HepG2 (cell line): ENCODE measurements around the gene SMIM12. TPM values are rescaled to one million over a fixed set of nuclear protein-coding genes. Genes with fewer than 3 reads are reported as not detected.

Experiments
- ATAC-seq: fragments of 200-7000 bp; cut with Tn5 transposase; 3 replicates; pipeline ENCODE4 v1.9.1; 2020; ENCODE audit warnings: mild to moderate bottlenecking, moderate library complexity
- BruUV-seq: library from RNA; stranded (reverse); fragments of 400-500 nt; replicated peaks from 2 replicates; lab custom pipeline; 2021; lab: Mats Ljungman, UMichigan
- CTCF ChIA-PET: fragments of 300-600 bp; formaldehyde crosslinking; extraction: SDS; loops from one replicate; lab custom pipeline; 2021; ENCODE audit warnings: low total read pairs, inconsistent platforms, low intra/inter-chr PET ratio; lab: Yijun Ruan, JAX
- POLR2A ChIA-PET: fragments of 350-600 bp; sonication (Branson Sonifier 250); formaldehyde crosslinking; loops from one replicate; lab custom pipeline; 2020; ENCODE audit warnings: antibody characterized with exemption, inconsistent platforms; lab: Yijun Ruan, JAX
- DNase-seq: peaks from one replicate; pipeline ENCODE4 v3.0.0-alpha.2; 2015; ENCODE audit warnings: low spot score
- FAIRE-seq: peaks from 3 replicates; lab custom pipeline; 2011; peaks lifted over from hg19 to GRCh38; lab: Jason Lieb, UNC
- H2AFZ ChIP-seq: one replicate; pipeline ENCODE4 v1.6.1; 2011; ENCODE audit warnings: low read length, inconsistent platforms
- H3K27ac ChIP-seq: fragments of 300-600 bp; 3 replicates; pipeline ENCODE4 v1.8.0; 2011; ENCODE audit warnings: mixed run types, mild to moderate bottlenecking, mixed read lengths, low read length, inconsistent platforms; ENCODE audit not compliant: insufficient read depth; ENCODE audit errors: extremely low read length
- H3K27me3 ChIP-seq, 2 experiments: fragments of 200-600 bp in 1 of 2; 2 replicates in 1 of 2; 3 replicates in 1 of 2; pipeline versions ENCODE4 v1.6.0 to v1.8.0; 2011; ENCODE audit warnings: low read length in 2 of 2, mild to moderate bottlenecking in 2 of 2, moderate library complexity in 2 of 2, inconsistent platforms in 1 of 2; ENCODE audit not compliant: insufficient read depth in 2 of 2, control insufficient read depth in 1 of 2
- H3K36me3 ChIP-seq, 2 experiments: fragments of 200-600 bp in 1 of 2; replicated peaks in 1 of 2; 2 replicates in 1 of 2; 3 replicates in 1 of 2; pipeline versions ENCODE4 v1.5.1 to v1.8.0; 2011; ENCODE audit warnings: low read length in 2 of 2, inconsistent platforms in 1 of 2; ENCODE audit not compliant: insufficient read depth in 2 of 2, control insufficient read depth in 1 of 2
- H3K4me1 ChIP-seq: 2 replicates; pipeline ENCODE4 v1.5.1; 2012; ENCODE audit warnings: low read length, inconsistent platforms; ENCODE audit not compliant: insufficient read depth
- H3K4me2 ChIP-seq: 2 replicates; pipeline ENCODE4 v1.6.0; 2011; ENCODE audit warnings: low read depth, low read length, inconsistent platforms
- H3K4me3 ChIP-seq, 3 experiments: fragments of 200-600 bp in 1 of 3; sonication (generic), shearing (Covaris generic) in 1 of 3; replicated peaks in 1 of 3; 2 replicates each; pipeline ENCODE4 v1.5.1; 2011 to 2016; ENCODE audit warnings: low read length in 3 of 3, inconsistent platforms in 2 of 3, low read depth in 2 of 3, mild to moderate bottlenecking in 2 of 3, control low read depth in 1 of 3, mixed read lengths in 1 of 3; ENCODE audit not compliant: insufficient read depth in 1 of 3
- H3K79me2 ChIP-seq: one replicate; pipeline ENCODE4 v1.6.1; 2011; ENCODE audit warnings: low read length, inconsistent platforms; ENCODE audit not compliant: insufficient read depth
- H3K9ac ChIP-seq: 2 replicates; pipeline ENCODE4 v1.6.0; 2011; ENCODE audit warnings: mild to moderate bottlenecking, low read depth, low read length, inconsistent platforms; ENCODE audit not compliant: insufficient read depth
- H3K9me3 ChIP-seq: 2 replicates; pipeline ENCODE4 v1.5.1; 2012; ENCODE audit warnings: mild to moderate bottlenecking, low read length
- H4K20me1 ChIP-seq: 2 replicates; pipeline ENCODE4 v1.6.0; 2011; ENCODE audit warnings: inconsistent platforms, mild to moderate bottlenecking, low read length, moderate library complexity; ENCODE audit not compliant: insufficient read depth
- IKZF4 ChIP-seq: sonication (generic); formaldehyde crosslinking; IDR thresholded peaks from 2 replicates; pipeline ENCODE4 v1.5.1; 2020; ENCODE audit warnings: borderline replicate concordance, mild to moderate bottlenecking, low read depth, missing genetic modification reagents; ENCODE audit errors: not compliant biosample characterization
- ZNF251 ChIP-seq: sonication (generic); formaldehyde crosslinking; IDR thresholded peaks from 2 replicates; pipeline ENCODE4 v1.9.0; 2021; ENCODE audit warnings: mild to moderate bottlenecking, missing genetic modification reagents
- ZNF280D ChIP-seq: sonication (generic); formaldehyde crosslinking; IDR thresholded peaks from 2 replicates; pipeline ENCODE4 v1.5.1; 2020; ENCODE audit warnings: mild to moderate bottlenecking, missing genetic modification reagents
- ZNF296 ChIP-seq: sonication (generic); formaldehyde crosslinking; conservative IDR thresholded peaks from 2 replicates; pipeline ENCODE4 v1.5.0; 2020; ENCODE audit warnings: mild to moderate bottlenecking, missing genetic modification reagents
- ZNF335 ChIP-seq: sonication (generic); formaldehyde crosslinking; IDR thresholded peaks from 2 replicates; pipeline ENCODE4 v1.4.0; 2020; ENCODE audit warnings: missing genetic modification reagents
- ZNF367 ChIP-seq: sonication (generic); formaldehyde crosslinking; IDR thresholded peaks from 2 replicates; pipeline ENCODE4 v1.4.0; 2020; ENCODE audit warnings: missing genetic modification reagents, borderline replicate concordance
- ZNF839 ChIP-seq: sonication (generic); formaldehyde crosslinking; IDR thresholded peaks from 2 replicates; pipeline ENCODE4 v1.4.0; 2020; ENCODE audit warnings: missing genetic modification reagents, mild to moderate bottlenecking, borderline replicate concordance
- WGBS: methylation state at CpG from one replicate; pipeline ENCODE4 v1.1.6; 2017; ENCODE audit warnings: low lambda C conversion rate; 5-methylcytosine and 5-hydroxymethylcytosine counted together
- in situ Hi-C: cut with HindIII; loops from 2 replicates; pipeline ENCODE4 v1.10.0; 2017; ENCODE audit warnings: low pct_unique_long_range_greater_than_20kb; ENCODE audit not compliant: extremely low pct_ligation_motif_present
- intact Hi-C: fragments of 100-400 bp; cut with micrococcal nuclease; formaldehyde crosslinking; loops from one replicate; pipeline ENCODE4 v1.10.0; 2022; ENCODE audit not compliant: unreplicated experiment
- polyA plus RNA-seq, 8 experiments: library from polyadenylated mRNA; depleted of rRNA in 3 of 8; stranded (reverse) in 7 of 8; unstranded in 1 of 8; fragments of >200 nt; fragmentation: Illumina TruSeq in 4 of 8; extraction: Trizol in 4 of 8; gene quantifications; 2 replicates each; pipeline versions ENCODE4 v1.2.1 to v1.2.3, GENCODE V29; 2011 to 2016; ENCODE audit warnings: low read depth in 4 of 8, missing spikeins in 1 of 8, mixed read lengths in 1 of 8; ENCODE audit not compliant: insufficient read depth in 1 of 8
- total RNA-seq, 5 experiments: library from RNA; depleted of rRNA; stranded (reverse); fragments of >200 nt; fragmentation: Illumina TruSeq; extraction: Trizol; gene quantifications; 2 replicates each; pipeline ENCODE4 v1.2.3, GENCODE V29; 2016; ENCODE audit warnings: low read depth in 1 of 5
- TF ChIP-seq, protein P1 (sequence below): sonication (generic); formaldehyde crosslinking; IDR thresholded peaks from 2 replicates; pipeline ENCODE4 v1.8.0; 2022; ENCODE audit warnings: missing genetic modification reagents, mild to moderate bottlenecking, borderline replicate concordance
- TF ChIP-seq, protein P2 (sequence below): sonication (generic); formaldehyde crosslinking; IDR thresholded peaks from 2 replicates; pipeline ENCODE4 v1.4.0; 2020; ENCODE audit warnings: missing genetic modification reagents
- TF ChIP-seq, protein P3 (sequence below): IDR thresholded peaks from 2 replicates; pipeline ENCODE4 v1.6.1; 2012; ENCODE audit warnings: low read length, improper control_type of control experiment

SMIM12 gene
- total and polyA plus RNA-seq, 2 of the 13 experiments (the other 11 are each of a cell fraction or from before 2014, with no cell fraction given), result 20.1 to 41.3 TPM

- ChIA-PET CTCF (no interaction called here), POLR2A (no interaction called here)
- ATAC-seq (no peak), DNase-seq (no peak), FAIRE-seq (no peak)
- Histone ChIP-seq H4K20me1 (no peaks in the 10 kb centered on the region), H3K4me3 (no peak overlapping the region), H3K4me2 (no peak overlapping the region), H3K27ac (no peak overlapping the region), H3K79me2 (no peaks in the 10 kb centered on the region), H3K36me3 (no peaks in the 10 kb centered on the region), H3K27me3 (peaks cover 4 to 51% of the 10 kb centered on the region in 2 experiments; a peak in 4 of 5 replicates), H3K4me1 (no peaks in the 10 kb centered on the region), H2AFZ (no peak overlapping the region), H3K9me3 (no peaks in the 10 kb centered on the region), H3K9ac (no peak overlapping the region)
- in situ Hi-C loops (no loop called here), intact Hi-C loops (no loop called here)
- BruUV-seq, result no TSS peak
- TF ChIP-seq ZNF839 (CRISPR knock-in tag) (no peak), IKZF4 (CRISPR knock-in tag) (no peak), ZNF296 (CRISPR knock-in tag) (no peak), ZNF335 (no peak), ZNF280D (CRISPR knock-in tag) (no peak), ZNF251 (CRISPR knock-in tag) (no peak), ZNF367 (no peak)
- TF ChIP-seq, protein P1, sequence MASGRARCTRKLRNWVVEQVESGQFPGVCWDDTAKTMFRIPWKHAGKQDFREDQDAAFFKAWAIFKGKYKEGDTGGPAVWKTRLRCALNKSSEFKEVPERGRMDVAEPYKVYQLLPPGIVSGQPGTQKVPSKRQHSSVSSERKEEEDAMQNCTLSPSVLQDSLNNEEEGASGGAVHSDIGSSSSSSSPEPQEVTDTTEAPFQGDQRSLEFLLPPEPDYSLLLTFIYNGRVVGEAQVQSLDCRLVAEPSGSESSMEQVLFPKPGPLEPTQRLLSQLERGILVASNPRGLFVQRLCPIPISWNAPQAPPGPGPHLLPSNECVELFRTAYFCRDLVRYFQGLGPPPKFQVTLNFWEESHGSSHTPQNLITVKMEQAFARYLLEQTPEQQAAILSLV (CRISPR knock-in tag), result no peak
- TF ChIP-seq, protein P2, sequence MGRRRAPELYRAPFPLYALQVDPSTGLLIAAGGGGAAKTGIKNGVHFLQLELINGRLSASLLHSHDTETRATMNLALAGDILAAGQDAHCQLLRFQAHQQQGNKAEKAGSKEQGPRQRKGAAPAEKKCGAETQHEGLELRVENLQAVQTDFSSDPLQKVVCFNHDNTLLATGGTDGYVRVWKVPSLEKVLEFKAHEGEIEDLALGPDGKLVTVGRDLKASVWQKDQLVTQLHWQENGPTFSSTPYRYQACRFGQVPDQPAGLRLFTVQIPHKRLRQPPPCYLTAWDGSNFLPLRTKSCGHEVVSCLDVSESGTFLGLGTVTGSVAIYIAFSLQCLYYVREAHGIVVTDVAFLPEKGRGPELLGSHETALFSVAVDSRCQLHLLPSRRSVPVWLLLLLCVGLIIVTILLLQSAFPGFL (CRISPR knock-in tag), result no peak
- TF ChIP-seq, protein P3, sequence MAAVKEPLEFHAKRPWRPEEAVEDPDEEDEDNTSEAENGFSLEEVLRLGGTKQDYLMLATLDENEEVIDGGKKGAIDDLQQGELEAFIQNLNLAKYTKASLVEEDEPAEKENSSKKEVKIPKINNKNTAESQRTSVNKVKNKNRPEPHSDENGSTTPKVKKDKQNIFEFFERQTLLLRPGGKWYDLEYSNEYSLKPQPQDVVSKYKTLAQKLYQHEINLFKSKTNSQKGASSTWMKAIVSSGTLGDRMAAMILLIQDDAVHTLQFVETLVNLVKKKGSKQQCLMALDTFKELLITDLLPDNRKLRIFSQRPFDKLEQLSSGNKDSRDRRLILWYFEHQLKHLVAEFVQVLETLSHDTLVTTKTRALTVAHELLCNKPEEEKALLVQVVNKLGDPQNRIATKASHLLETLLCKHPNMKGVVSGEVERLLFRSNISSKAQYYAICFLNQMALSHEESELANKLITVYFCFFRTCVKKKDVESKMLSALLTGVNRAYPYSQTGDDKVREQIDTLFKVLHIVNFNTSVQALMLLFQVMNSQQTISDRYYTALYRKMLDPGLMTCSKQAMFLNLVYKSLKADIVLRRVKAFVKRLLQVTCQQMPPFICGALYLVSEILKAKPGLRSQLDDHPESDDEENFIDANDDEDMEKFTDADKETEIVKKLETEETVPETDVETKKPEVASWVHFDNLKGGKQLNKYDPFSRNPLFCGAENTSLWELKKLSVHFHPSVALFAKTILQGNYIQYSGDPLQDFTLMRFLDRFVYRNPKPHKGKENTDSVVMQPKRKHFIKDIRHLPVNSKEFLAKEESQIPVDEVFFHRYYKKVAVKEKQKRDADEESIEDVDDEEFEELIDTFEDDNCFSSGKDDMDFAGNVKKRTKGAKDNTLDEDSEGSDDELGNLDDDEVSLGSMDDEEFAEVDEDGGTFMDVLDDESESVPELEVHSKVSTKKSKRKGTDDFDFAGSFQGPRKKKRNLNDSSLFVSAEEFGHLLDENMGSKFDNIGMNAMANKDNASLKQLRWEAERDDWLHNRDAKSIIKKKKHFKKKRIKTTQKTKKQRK, result no peak
- 48% methylated on average over 16 of the region's 16 CpGs for WGBS
Measured at GRCh38 chr1:34899906-34900305, 40.4 kb upstream of the SMIM12 start.
